GM18867 (cell line): ENCODE measurements around the gene RUNDC3A.
A peak's percentile ranks its signal among the peaks of the same experiment; 100 is the strongest.

Source experiments
- ATAC-seq: cut with Tn5 transposase; IDR thresholded peaks from one replicate; pipeline ENCODE4 v1.9.1; 2021; ENCODE audit warnings: mild to moderate bottlenecking, moderate library complexity; ENCODE audit not compliant: unreplicated experiment

RUNDC3A gene

DNA sequence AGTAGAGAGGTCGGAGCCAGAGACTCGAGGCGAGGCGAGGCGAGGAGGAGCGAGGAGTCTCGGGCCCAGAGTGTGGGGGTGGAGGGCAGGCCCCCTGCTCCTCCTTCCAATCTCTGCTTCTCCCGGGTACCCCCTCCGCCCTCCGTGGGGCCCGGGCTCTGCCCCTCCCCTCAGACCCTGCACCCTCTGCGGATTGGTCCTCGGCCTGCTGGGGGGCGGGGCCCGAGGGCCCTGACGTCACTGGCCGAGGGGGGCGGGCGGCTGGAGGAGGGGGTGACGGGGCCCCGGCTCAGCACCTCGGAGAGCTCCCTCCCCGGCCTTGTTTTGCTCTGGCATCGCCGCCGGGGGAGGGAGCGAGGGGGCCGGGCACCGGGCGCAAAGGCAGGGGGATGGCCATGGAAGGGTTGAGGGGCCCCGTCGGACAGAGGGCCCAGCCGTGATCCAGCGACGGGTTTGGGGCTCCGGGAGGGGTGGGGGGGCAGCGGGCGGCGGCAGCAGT is at the start of gene RUNDC3A:
Gene RUNDC3A (plus strand): TSS at position 282 of the 499 bp plus-strand sequence. CDS start 232 bp downstream, outside the sequence.
- ATAC-seq, result no peak

DNA sequence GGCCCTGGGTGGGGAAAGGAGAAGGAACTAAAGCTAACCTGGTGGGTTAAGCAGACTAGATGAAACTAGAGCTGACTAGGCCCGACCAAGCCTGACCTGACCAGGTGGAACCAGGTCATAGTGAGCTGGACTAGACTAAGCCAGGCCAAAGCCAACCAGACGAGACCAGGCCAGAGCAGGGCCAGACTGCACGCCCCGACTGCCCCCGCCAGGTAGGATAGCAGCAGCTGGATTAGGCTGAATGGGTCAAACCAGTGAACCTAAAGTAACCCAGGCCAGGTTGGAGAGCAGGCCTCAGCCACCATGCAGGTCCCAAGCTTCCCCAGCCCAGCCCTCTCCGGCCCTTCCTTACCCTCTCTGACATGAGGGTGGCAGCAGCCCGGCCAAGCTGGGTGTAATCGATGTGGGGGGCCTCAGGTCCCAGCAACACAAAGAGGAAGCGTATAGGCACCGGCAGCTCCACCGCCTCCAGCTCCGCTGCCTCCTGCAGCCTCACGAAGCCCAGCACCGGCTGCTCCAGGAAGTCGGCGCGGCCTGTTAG is 49.5 kb upstream of the RUNDC3A start:
- ATAC-seq, result no peak

- ATAC-seq, result no peak
Measured at GRCh38 chr17:44260296-44260695, 48.1 kb upstream of the RUNDC3A start.

GRCh38 chr17:44262654-44263225 is 45.7 kb upstream of the RUNDC3A start:
- no peak for ATAC-seq

- no peak for ATAC-seq
Measured at GRCh38 chr17:44263345-44263902, 45.0 kb upstream of the RUNDC3A start.

- ATAC-seq, result no peak
Measured at GRCh38 chr17:44266402-44267164, 41.8 kb upstream of the RUNDC3A start.

DNA sequence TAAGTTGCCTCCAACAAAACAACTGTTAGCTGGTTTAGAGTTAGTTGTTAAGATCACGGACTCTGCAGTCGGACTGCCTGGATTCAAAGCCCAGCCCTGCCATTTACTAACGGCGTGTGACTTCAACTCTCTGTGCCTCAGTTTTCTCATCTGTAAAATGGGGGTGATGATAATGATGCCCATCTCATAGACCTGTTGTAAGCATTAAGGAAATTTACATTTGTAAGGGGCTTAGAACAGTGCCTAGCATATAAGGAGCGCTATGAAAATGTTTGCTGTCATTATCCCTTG is 41.3 kb upstream of the RUNDC3A start:
- no peak for ATAC-seq

GRCh38 chr17:44267818-44268490 is 40.4 kb upstream of the RUNDC3A start, which contains the start of gene SLC4A1:
Gene SLC4A1, minus strand, starts transcription at chr17:44268135. Its CDS starts 5,269 bp downstream, at chr17:44262866.
- no peak for ATAC-seq

GRCh38 chr17:44268709-44269534 is 39.5 kb upstream of the RUNDC3A start:
- ATAC-seq, result no peak

DNA sequence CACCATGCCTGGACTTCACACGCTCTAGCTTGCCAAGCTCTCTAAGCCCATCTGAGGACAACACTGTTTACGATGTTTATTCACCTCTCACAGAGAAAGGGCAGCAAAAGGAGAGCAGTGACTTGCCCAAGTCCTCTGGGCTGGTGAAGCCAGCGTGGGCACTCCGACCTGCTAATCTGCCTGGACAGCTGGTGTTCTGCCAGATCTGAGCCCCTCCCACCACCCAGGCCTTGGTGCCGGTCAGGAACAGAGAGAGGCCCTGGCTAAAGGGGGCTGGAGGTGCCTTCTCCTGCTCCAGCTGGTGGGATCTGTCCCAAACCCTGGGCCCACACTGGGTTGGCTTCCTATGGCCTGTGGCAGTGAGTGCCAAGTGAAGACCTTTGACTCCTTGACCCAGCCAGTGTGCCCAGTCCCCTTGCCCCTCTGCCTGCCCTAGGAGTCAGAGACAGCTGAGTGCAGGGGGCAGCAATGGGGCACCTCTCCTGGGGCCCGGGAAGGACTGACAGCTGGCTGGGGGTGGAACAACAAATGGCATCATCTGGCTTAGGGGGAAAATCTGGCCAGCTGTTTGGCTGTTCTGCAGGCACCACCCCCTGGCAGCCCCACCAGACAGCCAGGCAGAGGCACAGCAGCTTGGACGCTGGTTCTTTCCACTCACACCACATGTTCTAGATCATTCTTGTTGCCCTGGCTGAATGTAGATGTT is 38.7 kb upstream of the RUNDC3A start:
- no peak for ATAC-seq

- ATAC-seq, result no peak
Measured at GRCh38 chr17:44272321-44272951, 36.0 kb upstream of the RUNDC3A start.

DNA sequence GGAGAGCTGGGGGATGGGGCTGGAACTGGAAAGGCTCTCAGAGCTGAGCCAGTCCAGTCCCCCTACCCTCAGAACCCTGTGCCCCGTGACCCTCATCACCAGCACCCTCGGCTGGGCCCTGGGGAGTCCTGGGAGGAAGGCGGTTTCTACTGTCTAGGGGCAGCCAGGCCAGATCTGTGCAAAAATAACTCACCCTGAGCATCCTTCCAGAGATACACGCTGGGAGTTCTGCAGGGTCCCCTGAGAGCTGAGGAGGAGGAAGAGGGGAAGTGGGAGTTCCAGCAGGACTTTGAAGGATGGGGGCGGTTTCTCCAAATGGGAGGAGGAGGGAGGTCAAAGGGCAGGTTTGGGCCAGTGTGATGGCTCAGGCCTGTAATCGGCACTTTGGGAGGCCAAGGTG is 35.4 kb upstream of the RUNDC3A start:
- no peak for ATAC-seq

DNA sequence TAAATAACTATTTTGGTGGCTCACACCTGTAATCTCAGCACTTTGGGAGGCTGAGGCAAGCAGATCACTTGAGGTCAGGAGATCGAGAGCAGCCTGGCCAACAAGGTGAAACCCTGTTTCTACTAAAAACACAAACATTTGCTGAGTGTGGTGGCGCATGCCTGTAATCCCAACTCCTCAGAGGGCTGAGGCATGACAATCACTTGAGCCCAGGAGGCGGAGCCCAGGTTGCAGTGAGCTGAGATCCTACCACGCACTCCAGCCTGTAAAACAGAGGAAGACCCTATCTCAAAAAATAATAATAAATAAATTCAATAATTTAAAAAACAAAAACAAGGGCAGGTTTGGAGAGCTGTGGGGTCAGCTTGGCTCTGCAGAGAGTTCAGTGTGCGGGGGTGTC is 34.8 kb upstream of the RUNDC3A start:
- ATAC-seq, result no peak

DNA sequence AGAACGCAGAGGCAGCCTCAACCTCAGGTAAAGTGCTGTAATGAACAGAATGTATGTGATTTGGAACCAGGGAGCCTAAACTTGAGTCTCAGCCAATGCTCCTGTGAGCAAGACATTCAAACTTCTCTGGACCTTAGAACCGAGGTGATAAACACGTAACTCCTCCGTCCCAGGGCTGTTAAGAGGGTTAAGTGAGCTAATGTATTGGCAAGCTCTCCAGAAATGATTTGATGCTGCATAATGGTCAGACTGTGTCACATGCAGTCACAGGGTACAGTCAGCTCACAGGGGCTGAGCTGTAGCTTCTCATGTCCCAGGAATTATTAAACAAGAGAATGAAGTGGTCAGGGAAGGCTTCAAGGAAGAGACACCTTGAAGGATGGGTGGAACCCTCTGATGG is 30.4 kb upstream of the RUNDC3A start:
- ATAC-seq, result no peak

DNA sequence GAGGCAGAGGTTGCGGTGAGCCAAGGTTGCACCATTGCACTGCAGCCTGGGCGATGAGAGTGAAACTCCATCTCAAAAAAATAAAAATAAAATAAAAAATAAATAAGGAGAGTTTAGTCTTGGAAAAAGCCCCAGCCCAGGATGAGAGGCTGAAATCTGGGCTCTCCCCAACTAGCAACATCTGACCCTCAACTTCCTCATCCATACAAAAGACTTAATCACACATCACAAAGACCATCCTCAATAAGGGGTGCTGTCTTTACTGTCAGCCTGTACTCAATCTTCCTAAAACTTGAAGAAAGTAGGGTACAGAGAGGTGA is 29.1 kb upstream of the RUNDC3A start:
- ATAC-seq, result no peak

DNA sequence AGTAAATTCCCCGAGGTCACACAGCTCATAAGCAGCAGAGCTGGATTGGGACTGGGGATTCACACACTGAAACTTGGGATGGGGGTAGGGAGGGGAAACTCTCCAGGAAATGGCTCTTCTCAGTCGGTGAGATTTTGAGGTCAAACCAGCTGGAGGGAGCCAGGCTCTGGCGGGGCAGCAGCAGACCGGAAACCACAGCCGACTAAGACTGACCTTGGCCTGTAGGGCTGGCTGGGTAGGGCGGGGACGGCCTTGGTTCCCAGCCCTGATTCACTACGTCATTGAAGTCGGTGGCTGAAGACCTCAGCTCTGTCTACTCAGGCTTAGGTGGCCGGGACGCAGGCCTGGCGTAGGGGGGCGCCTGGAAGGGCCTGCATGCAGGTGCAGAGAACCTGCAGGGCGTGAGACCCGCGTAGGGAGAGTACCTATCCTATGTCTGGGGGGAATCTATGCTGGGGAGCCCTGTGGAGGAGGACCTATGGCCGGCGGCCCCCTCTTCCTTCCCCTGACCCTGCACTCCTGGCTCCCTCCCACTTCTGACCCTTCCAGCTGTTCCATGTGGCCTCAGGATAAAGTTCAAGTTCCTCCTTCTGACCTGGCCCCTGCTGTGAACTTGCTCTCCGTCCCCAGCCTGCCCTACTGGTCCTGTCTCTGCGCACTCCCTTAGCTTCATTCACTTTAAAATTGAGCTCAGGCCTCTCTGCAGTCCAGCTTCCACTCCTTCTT is 28.6 kb upstream of the RUNDC3A start:
- peak; percentile 72 for ATAC-seq

- no peak for ATAC-seq
Measured at GRCh38 chr17:44280392-44280937, 27.9 kb upstream of the RUNDC3A start.

- no peak for ATAC-seq
Measured at GRCh38 chr17:44281570-44281969, 26.8 kb upstream of the RUNDC3A start.

DNA sequence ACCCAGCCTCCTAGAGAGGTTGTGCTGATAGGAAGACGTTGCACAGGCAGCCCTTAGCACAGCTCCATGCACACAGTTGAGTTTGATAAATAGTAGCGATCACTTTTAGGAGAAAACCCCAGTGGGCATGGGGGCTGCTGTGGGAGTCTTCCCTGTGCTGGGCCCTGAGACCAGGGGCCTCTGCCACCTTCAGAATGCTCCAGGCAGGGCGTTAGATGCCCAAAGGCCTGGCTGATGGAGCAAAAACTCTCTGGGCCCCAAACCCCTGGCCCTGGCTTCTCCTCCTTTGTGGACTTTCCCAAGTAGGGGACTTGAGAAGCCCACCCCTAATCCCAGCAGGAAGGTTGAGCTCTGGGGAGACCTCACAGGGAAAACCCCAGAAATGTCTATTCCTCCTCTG is 26.1 kb upstream of the RUNDC3A start:
- ATAC-seq, result no peak
